K562 (cell line): ENCODE results near the gene ANAPC13.

Experiments
- KAT7 ChIP-seq: sonication (generic); formaldehyde crosslinking; IDR thresholded peaks from 2 replicates; pipeline ENCODE4 v1.8.0; 2022; ENCODE audit warnings: missing genetic modification reagents, mild to moderate bottlenecking, borderline replicate concordance
- SP1 ChIP-seq: sonication (generic); formaldehyde crosslinking; IDR thresholded peaks from 2 replicates; pipeline ENCODE4 v1.8.1; 2022; ENCODE audit warnings: mild to moderate bottlenecking, missing genetic modification reagents
- ZNF592 ChIP-seq: fragments of 450-650 bp; IDR thresholded peaks from 2 replicates; pipeline ENCODE4 v1.6.1; 2017; ENCODE audit warnings: antibody characterized with exemption, mild to moderate bottlenecking
- ZNF780A ChIP-seq: fragments of 250-450 bp; sonication (Bioruptor Pico); IDR thresholded peaks from 2 replicates; pipeline ENCODE4 v1.5.0; 2021; ENCODE audit warnings: mild to moderate bottlenecking
- TF ChIP-seq, protein P1 (sequence below), 3 experiments: IDR thresholded peaks in 2 of 3; conservative IDR thresholded peaks in 1 of 3; 2 replicates each; pipeline ENCODE4 v1.5.1; 2011 to 2012; ENCODE audit warnings: low read length in 3 of 3, mild to moderate bottlenecking in 3 of 3, control low read depth in 2 of 3, improper control_type of control experiment in 1 of 3, inconsistent platforms in 1 of 3, low read depth in 1 of 3, mixed read lengths in 1 of 3, moderate library complexity in 1 of 3; ENCODE audit not compliant: insufficient read depth in 2 of 3
- TF ChIP-seq, protein P2 (sequence below): sonication (generic); formaldehyde crosslinking; IDR thresholded peaks from 2 replicates; pipeline ENCODE4 v1.8.0; 2023; ENCODE audit warnings: mild to moderate bottlenecking, missing genetic modification reagents

DNA sequence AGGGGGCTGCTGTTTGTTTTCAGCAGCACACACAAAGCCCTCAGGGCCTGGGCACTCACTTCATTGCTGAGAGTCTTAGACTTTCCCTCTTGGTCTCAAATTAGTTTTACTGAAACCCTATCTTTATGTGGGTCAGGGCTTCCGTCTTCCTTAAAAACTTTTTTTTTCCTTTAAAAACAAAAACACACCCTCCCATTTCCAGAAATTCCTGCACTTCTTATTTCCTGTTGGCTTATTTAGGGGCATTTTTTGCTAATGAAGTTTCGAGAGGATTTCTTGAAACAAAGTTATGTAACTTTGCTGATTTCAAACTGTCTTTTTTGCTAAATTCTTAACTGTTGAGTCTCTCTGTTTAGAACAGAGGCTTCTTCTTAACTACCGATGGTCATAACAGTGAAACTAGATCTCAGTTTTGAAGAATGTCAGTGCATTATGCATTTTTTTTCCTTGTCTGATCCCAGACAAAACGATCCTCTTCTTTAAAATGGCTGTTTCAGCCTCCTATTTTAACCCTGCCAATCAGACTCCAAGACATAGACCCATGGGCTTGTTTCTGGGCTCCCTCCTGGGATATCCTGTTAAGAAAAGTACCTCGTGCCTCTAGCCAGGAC lies 23.3 kb downstream of the ANAPC13 start:
- TF ChIP-seq, protein P1, sequence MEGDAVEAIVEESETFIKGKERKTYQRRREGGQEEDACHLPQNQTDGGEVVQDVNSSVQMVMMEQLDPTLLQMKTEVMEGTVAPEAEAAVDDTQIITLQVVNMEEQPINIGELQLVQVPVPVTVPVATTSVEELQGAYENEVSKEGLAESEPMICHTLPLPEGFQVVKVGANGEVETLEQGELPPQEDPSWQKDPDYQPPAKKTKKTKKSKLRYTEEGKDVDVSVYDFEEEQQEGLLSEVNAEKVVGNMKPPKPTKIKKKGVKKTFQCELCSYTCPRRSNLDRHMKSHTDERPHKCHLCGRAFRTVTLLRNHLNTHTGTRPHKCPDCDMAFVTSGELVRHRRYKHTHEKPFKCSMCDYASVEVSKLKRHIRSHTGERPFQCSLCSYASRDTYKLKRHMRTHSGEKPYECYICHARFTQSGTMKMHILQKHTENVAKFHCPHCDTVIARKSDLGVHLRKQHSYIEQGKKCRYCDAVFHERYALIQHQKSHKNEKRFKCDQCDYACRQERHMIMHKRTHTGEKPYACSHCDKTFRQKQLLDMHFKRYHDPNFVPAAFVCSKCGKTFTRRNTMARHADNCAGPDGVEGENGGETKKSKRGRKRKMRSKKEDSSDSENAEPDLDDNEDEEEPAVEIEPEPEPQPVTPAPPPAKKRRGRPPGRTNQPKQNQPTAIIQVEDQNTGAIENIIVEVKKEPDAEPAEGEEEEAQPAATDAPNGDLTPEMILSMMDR (IDR thresholded peaks at IDR 0.05 in 2 of 3, conservative IDR thresholded peaks at IDR 0.05 in 1 of 3; ENCODE audit: insufficient read depth in 2 of 3, low read depth in 1 of 3, low read length in 3 of 3), result no peak
- TF ChIP-seq, protein P2, sequence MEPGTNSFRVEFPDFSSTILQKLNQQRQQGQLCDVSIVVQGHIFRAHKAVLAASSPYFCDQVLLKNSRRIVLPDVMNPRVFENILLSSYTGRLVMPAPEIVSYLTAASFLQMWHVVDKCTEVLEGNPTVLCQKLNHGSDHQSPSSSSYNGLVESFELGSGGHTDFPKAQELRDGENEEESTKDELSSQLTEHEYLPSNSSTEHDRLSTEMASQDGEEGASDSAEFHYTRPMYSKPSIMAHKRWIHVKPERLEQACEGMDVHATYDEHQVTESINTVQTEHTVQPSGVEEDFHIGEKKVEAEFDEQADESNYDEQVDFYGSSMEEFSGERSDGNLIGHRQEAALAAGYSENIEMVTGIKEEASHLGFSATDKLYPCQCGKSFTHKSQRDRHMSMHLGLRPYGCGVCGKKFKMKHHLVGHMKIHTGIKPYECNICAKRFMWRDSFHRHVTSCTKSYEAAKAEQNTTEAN (CRISPR knock-in tag), result no peak
- TF ChIP-seq KAT7 (CRISPR knock-in tag) (no peak), SP1 (CRISPR knock-in tag) (no peak), ZNF780A (CRISPR knock-in tag) (no peak), ZNF592 (no peak)
